Posterior cingulate gyrus (tissue), 11 donors: Measurements from ENCODE around the gene NPEPPS.

Experiments used
- DNase-seq, 10 donors: peaks; one replicate each; pipeline versions ENCODE4 v3.0.0 to v3.0.0-alpha.2; 2020 to 2021; ENCODE audit warnings: mixed read lengths in 3 of 10
- intact Hi-C: fragments of 100-400 bp; cut with DNase I; formaldehyde crosslinking; loops from one replicate; pipeline ENCODE4 v1.15.1; 2023

NPEPPS gene

GRCh38 chr17:47622180-47622549 lies 91.3 kb downstream of the NPEPPS start:
- DNase-seq: no peak
- intact Hi-C loops: no loop called here

GRCh38 chr17:47624727-47625068 lies 93.8 kb downstream of the NPEPPS start:
- DNase-seq: no peak
- intact Hi-C loops: no loop called here

- DNase-seq: no peak
- intact Hi-C loops: no loop called here
Observed at GRCh38 chr17:47628014-47628566, 97.2 kb downstream of the NPEPPS start.

- no peak for DNase-seq
- intact Hi-C loops: no loop called here
Observed at GRCh38 chr17:47629826-47630225, 98.9 kb downstream of the NPEPPS start.

GRCh38 chr17:47630614-47631013 lies 99.7 kb downstream of the NPEPPS start:
- intact Hi-C loops: no loop called here
- DNase-seq: no peak

GRCh38 chr17:47632991-47633390 lies 102.1 kb downstream of the NPEPPS start:
- DNase-seq: no peak
- intact Hi-C loops: no loop called here

- DNase-seq: no peak
- intact Hi-C loops: no loop called here
Observed at GRCh38 chr17:47633996-47634395, 103.1 kb downstream of the NPEPPS start.

- intact Hi-C loops: no loop called here
- DNase-seq: no peak
Observed at GRCh38 chr17:47634870-47635269, 104.0 kb downstream of the NPEPPS start.

GRCh38 chr17:47635734-47636133 lies 104.8 kb downstream of the NPEPPS start:
- intact Hi-C loops: no loop called here
- no peak for DNase-seq

GRCh38 chr17:47636273-47637030 lies 105.5 kb downstream of the NPEPPS start:
- intact Hi-C loops: no loop called here
- no peak for DNase-seq

- intact Hi-C loops: no loop called here
- DNase-seq: no peak
Observed at GRCh38 chr17:47638903-47639302, 108.0 kb downstream of the NPEPPS start.

- intact Hi-C loops: no loop called here
- DNase-seq: no peak
Observed at GRCh38 chr17:47640076-47640475, 109.2 kb downstream of the NPEPPS start.

- intact Hi-C loops: no loop called here
- DNase-seq: no peak
Observed at GRCh38 chr17:47641202-47641601, 110.3 kb downstream of the NPEPPS start.

GRCh38 chr17:47643116-47643515 lies 112.2 kb downstream of the NPEPPS start:
- DNase-seq: no peak
- intact Hi-C loops: no loop called here

- intact Hi-C loops: no loop called here
- no peak for DNase-seq
Observed at GRCh38 chr17:47644324-47644723, 113.4 kb downstream of the NPEPPS start.

- intact Hi-C loops: no loop called here
- peak; percentile 99 to 100 (median 100) for DNase-seq
Observed at GRCh38 chr17:47649153-47649971, 118.5 kb downstream of the NPEPPS start, which contains the start of gene KPNB1. TSS of gene KPNB1 (plus strand) at chr17:47649919. CDS start at chr17:47650245, 326 bp downstream.

- intact Hi-C loops: no loop called here
- DNase-seq: peak in 2 of 10 donors; percentile 17 to 39
Observed at GRCh38 chr17:47649972-47650524, 119.1 kb downstream of the NPEPPS start.

GRCh38 chr17:47650525-47651522 lies 119.9 kb downstream of the NPEPPS start:
- DNase-seq: peak; percentile 88 to 99 (median 94)

GRCh38 chr17:47651704-47652103 lies 120.8 kb downstream of the NPEPPS start:
- intact Hi-C loops: no loop called here

More at GRCh38 chr17:47650525-47651522, 119.9 kb downstream of the NPEPPS start:
- intact Hi-C loops: no loop called here

GRCh38 chr17:47652570-47652969 lies 121.7 kb downstream of the NPEPPS start:
- DNase-seq: no peak
- intact Hi-C loops: no loop called here

More at GRCh38 chr17:47651704-47652103, 120.8 kb downstream of the NPEPPS start:
- no peak for DNase-seq
